HG02852 (cell line): ENCODE data around the gene CGA.
"Not testable (repeated sequence)": the region's sequence is repeated elsewhere in the genome, so short reads cannot be mapped to it uniquely, and the experiment has no call there.

Source experiments
- ATAC-seq: cut with Tn5 transposase; IDR thresholded peaks from one replicate; pipeline ENCODE4 v1.9.1; 2021; ENCODE audit warnings: mild to moderate bottlenecking, moderate library complexity; ENCODE audit not compliant: unreplicated experiment

The CGA gene

GRCh38 chr6:87095087-87095509 is at the start of gene CGA:
Gene CGA (minus strand): TSS chr6:87095106. CDS start chr6:87088200, 6,906 bp downstream.
- ATAC-seq: no peak

- not testable (repeated sequence) for ATAC-seq
Measured at GRCh38 chr6:87139927-87140326, 45.0 kb upstream of the CGA start.

- no peak for ATAC-seq
Measured at GRCh38 chr6:87139236-87139635, 44.3 kb upstream of the CGA start.

- ATAC-seq: no peak
Measured at GRCh38 chr6:87136963-87137362, 42.1 kb upstream of the CGA start.

- ATAC-seq: no peak
Measured at GRCh38 chr6:87127737-87128136, 32.8 kb upstream of the CGA start.

- ATAC-seq: no peak
Measured at GRCh38 chr6:87126501-87126900, 31.6 kb upstream of the CGA start.

GRCh38 chr6:87124074-87124473 is 29.2 kb upstream of the CGA start:
- no peak for ATAC-seq

GRCh38 chr6:87122477-87122876 is 27.6 kb upstream of the CGA start:
- ATAC-seq: no peak

- ATAC-seq: no peak
Measured at GRCh38 chr6:87118054-87118453, 23.1 kb upstream of the CGA start.

GRCh38 chr6:87116922-87117321 is 22.0 kb upstream of the CGA start:
- no peak for ATAC-seq

- peak; percentile 97 for ATAC-seq
Measured at GRCh38 chr6:87115402-87116135, 20.7 kb upstream of the CGA start.

GRCh38 chr6:87110636-87111035 is 15.7 kb upstream of the CGA start:
- ATAC-seq: no peak

- ATAC-seq: no peak
Measured at GRCh38 chr6:87105823-87106222, 10.9 kb upstream of the CGA start.

- no peak for ATAC-seq
Measured at GRCh38 chr6:87104667-87105066, 9.8 kb upstream of the CGA start.

- ATAC-seq: no peak
Measured at GRCh38 chr6:87103977-87104601, 9.2 kb upstream of the CGA start.

- no peak for ATAC-seq
Measured at GRCh38 chr6:87102151-87102621, 7.3 kb upstream of the CGA start.

- ATAC-seq: no peak
Measured at GRCh38 chr6:87101067-87101466, 6.2 kb upstream of the CGA start.

- ATAC-seq: no peak
Measured at GRCh38 chr6:87100216-87100615, 5.3 kb upstream of the CGA start.

GRCh38 chr6:87099472-87099871 is 4.6 kb upstream of the CGA start:
- peak; percentile 84 for ATAC-seq

GRCh38 chr6:87094576-87094975 is 330 bp downstream of the CGA start:
- no peak for ATAC-seq

GRCh38 chr6:87093651-87094050 is 1.3 kb downstream of the CGA start:
- no peak for ATAC-seq

- no peak for ATAC-seq
Measured at GRCh38 chr6:87093199-87093598, 1.7 kb downstream of the CGA start.
